ENCODE data around the gene THSD4. TPM values are rescaled to one million over a fixed set of nuclear protein-coding genes. Genes with fewer than 3 reads are reported as not detected.

The THSD4 gene
- total and polyA plus RNA-seq, 2 of the 8 experiments (the other 6 are each of a cell fraction or from before 2014, with no cell fraction given): 2.5 to 6.2 TPM

DNA sequence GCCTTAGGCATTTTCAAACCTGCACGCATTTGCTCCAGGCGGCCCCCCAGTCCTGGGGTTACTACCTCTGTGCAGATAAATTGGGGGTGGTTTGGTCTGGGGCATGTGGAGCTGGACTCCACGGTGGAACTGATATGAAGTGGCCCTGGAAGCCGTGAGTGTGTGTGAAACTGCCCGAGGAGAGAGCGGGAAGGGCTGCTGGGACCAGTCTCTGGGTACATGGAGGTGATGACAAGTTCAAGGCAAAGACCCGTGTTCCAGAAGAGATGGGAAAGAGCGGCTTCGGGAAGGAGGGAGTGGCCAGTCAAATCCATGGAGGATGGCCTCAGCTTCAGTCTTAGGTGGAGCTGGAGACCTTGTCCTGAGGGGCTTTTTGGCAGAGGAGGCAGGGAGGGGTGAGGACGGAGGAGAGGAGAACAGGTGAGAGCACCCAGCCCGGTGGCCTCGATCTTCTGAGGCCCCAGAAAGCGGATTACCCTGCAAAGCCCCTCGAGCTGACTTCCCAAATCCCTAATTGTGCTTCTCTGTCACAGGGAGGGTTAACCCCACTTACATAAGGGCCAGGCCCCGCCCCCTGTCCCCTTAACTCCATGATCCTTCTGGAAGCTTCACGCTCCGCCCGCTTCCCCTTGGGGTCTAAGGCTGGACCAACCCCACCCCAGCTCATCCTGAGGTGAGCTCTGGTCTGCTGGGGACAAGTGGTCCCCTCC, 693.2 kb downstream of the THSD4 start (continued):
- no peak for TF ChIP-seq MAFK (IDR thresholded peaks at IDR 0.05; ENCODE audit: low read depth, low read length)
- TF ChIP-seq HDAC2 (IDR thresholded peaks at IDR 0.05; ENCODE audit: borderline replicate concordance in 1 of 2, low read depth in 2 of 2, low read length in 2 of 2): no peak
- no peak for TF ChIP-seq KDM4A (IDR thresholded peaks at IDR 0.05; ENCODE audit: low read depth, low read length, severe bottlenecking)
- no peak for TF ChIP-seq SP2 (IDR thresholded peaks at IDR 0.05; ENCODE audit: low read length)
- no peak for TF ChIP-seq TBP (IDR thresholded peaks at IDR 0.05; ENCODE audit: low read depth, low read length)
- no peak for TF ChIP-seq SIRT6 (IDR thresholded peaks at IDR 0.05; ENCODE audit: low read length)
- no peak for TF ChIP-seq GTF2F1 (IDR thresholded peaks at IDR 0.05; ENCODE audit: borderline replicate concordance, low read depth, low read length)

Data from H1 (cell line).